K562 (cell line): ENCODE data around the gene CFD. TPM values are rescaled to one million over a fixed set of nuclear protein-coding genes. Genes with fewer than 3 reads are reported as not detected.
A peak's percentile ranks its signal among the peaks of the same experiment; 100 is the strongest.

Experiments
- ATAC-seq: fragments of 200-7000 bp; cut with Tn5 transposase; 3 replicates; pipeline ENCODE4 v1.9.1; 2020; ENCODE audit warnings: moderate library complexity
- BruUV-seq: library from RNA; stranded (reverse); fragments of 400-500 nt; replicated peaks from 2 replicates; lab custom pipeline; 2021; lab: Mats Ljungman, UMichigan
- CTCF ChIA-PET: fragments of 300-600 bp; formaldehyde crosslinking; extraction: SDS; loops from one replicate; lab custom pipeline; 2021; ENCODE audit warnings: low intra/inter-chr PET ratio; lab: Yijun Ruan, JAX
- POLR2A ChIA-PET: fragments of 300-600, 350-650 bp; sonication (Branson Sonifier 250); formaldehyde crosslinking; extraction: SDS; loops from one replicate; lab custom pipeline; 2021; ENCODE audit warnings: antibody characterized with exemption, inconsistent platforms; lab: Yijun Ruan, JAX
- DNase-seq, 4 experiments: peaks; one replicate each; pipeline versions ENCODE4 v3.0.0 to v3.0.0-alpha.2; 2011 to 2018; ENCODE audit warnings: low spot score in 3 of 4, mixed read lengths in 3 of 4; ENCODE audit errors: extremely low read depth in 1 of 4
- FAIRE-seq: peaks from 2 replicates; lab custom pipeline; 2011; peaks lifted over from hg19 to GRCh38; lab: Jason Lieb, UNC
- H2AFZ ChIP-seq: 2 replicates; pipeline ENCODE4 v1.6.0; 2011; ENCODE audit warnings: low read depth, low read length, control low read depth, inconsistent platforms
- H3K27ac ChIP-seq: fragments of 200-600 bp; 3 replicates; pipeline ENCODE4 v1.8.0; 2011; ENCODE audit warnings: low read depth, mild to moderate bottlenecking, control low read depth, inconsistent platforms, low read length, moderate library complexity, mixed read lengths; ENCODE audit errors: extremely low read depth
- H3K27me3 ChIP-seq, 2 experiments: fragments of 300-600 bp in 1 of 2; 2 replicates in 1 of 2; 3 replicates in 1 of 2; pipeline versions ENCODE4 v1.6.0 to v1.8.0; 2011; ENCODE audit warnings: inconsistent platforms in 2 of 2, low read length in 2 of 2, mild to moderate bottlenecking in 1 of 2, mixed read lengths in 1 of 2, moderate library complexity in 1 of 2; ENCODE audit not compliant: control insufficient read depth in 2 of 2, insufficient read depth in 2 of 2
- H3K36me3 ChIP-seq: fragments of 300-600 bp; 3 replicates; pipeline ENCODE4 v1.8.0; 2011; ENCODE audit warnings: mild to moderate bottlenecking, low read length, inconsistent platforms; ENCODE audit not compliant: control insufficient read depth, insufficient read depth
- H3K4me1 ChIP-seq, 2 experiments: fragments of 200-600 bp in 1 of 2; replicated peaks in 1 of 2; 2 replicates in 1 of 2; 3 replicates in 1 of 2; pipeline versions ENCODE4 v1.5.1 to v1.8.0; 2011; ENCODE audit warnings: inconsistent platforms in 2 of 2, low read length in 2 of 2, mild to moderate bottlenecking in 1 of 2, mixed read lengths in 1 of 2, moderate library complexity in 1 of 2; ENCODE audit not compliant: control insufficient read depth in 2 of 2, insufficient read depth in 2 of 2
- H3K4me2 ChIP-seq: 2 replicates; pipeline ENCODE4 v1.6.1; 2011; ENCODE audit warnings: low read length, control low read depth, inconsistent platforms, mixed read lengths; ENCODE audit not compliant: insufficient read depth
- H3K4me3 ChIP-seq: fragments of 200-600 bp; sonication (generic), shearing (Covaris generic); 2 replicates; pipeline ENCODE4 v1.5.1; 2016; ENCODE audit warnings: control low read depth, inconsistent platforms
- H3K79me2 ChIP-seq: fragments of 200-600 bp; 3 replicates; pipeline ENCODE4 v1.8.0; 2011; ENCODE audit warnings: low read length, inconsistent platforms; ENCODE audit not compliant: control insufficient read depth, insufficient read depth
- H3K9ac ChIP-seq, 2 experiments: 2 replicates each; pipeline versions ENCODE4 v1.6.0 to v1.6.1; 2011; ENCODE audit warnings: low read depth in 2 of 2, low read length in 2 of 2, control low read depth in 1 of 2, inconsistent platforms in 1 of 2, mild to moderate bottlenecking in 1 of 2, mixed read lengths in 1 of 2; ENCODE audit not compliant: insufficient read depth in 1 of 2
- H3K9me1 ChIP-seq: one replicate; pipeline ENCODE4 v1.6.0; 2011; ENCODE audit warnings: inconsistent platforms, mild to moderate bottlenecking, low read length, moderate library complexity; ENCODE audit not compliant: control insufficient read depth, insufficient read depth
- H3K9me3 ChIP-seq: replicated peaks from 2 replicates; pipeline ENCODE4 v1.5.1; 2011; ENCODE audit warnings: low read depth, low read length, inconsistent platforms; ENCODE audit not compliant: control insufficient read depth, insufficient read depth
- H4K20me1 ChIP-seq: replicated peaks from 2 replicates; pipeline ENCODE4 v1.6.1; 2011; ENCODE audit warnings: low read length, inconsistent platforms, mixed read lengths; ENCODE audit not compliant: control insufficient read depth, insufficient read depth
- ASH1L ChIP-seq: fragments of 450-650 bp; IDR thresholded peaks from 2 replicates; pipeline ENCODE4 v1.6.1; 2018; ENCODE audit warnings: borderline replicate concordance, mild to moderate bottlenecking, low read depth; ENCODE audit not compliant: partially characterized antibody
- ATF7 ChIP-seq: fragments of 450-650 bp; IDR thresholded peaks from 2 replicates; pipeline ENCODE4 v1.7.1; 2014; ENCODE audit warnings: mild to moderate bottlenecking, moderate library complexity
- GATAD2A ChIP-seq: fragments of 450-650 bp; IDR thresholded peaks from 2 replicates; pipeline ENCODE4 v1.6.1; 2017
- KDM1A ChIP-seq, 2 experiments: fragments of 450-650 bp; IDR thresholded peaks; 2 replicates each; pipeline ENCODE4 v1.6.1; 2016; ENCODE audit warnings: mild to moderate bottlenecking in 2 of 2
- PCBP1 ChIP-seq: fragments of 200-400 bp; formaldehyde crosslinking; IDR thresholded peaks from 2 replicates; pipeline ENCODE4 v1.6.1; 2018; ENCODE audit warnings: mild to moderate bottlenecking, low read depth, low read length; ENCODE audit not compliant: poor library complexity, severe bottlenecking
- TAL1 ChIP-seq: fragments of 450-650 bp; IDR thresholded peaks from 2 replicates; pipeline ENCODE4 v1.6.1; 2016; ENCODE audit warnings: mild to moderate bottlenecking
- TRIM28 ChIP-seq: fragments of 450-650 bp; IDR thresholded peaks from 2 replicates; pipeline ENCODE4 v1.6.1; 2017
- XRCC4 ChIP-seq: IDR thresholded peaks from one replicate; pipeline ENCODE4 v1.6.1; 2011; ENCODE audit not compliant: insufficient read depth, insufficient read length; ENCODE audit errors: extremely low read depth
- ZNF76 ChIP-seq: fragments of 250-450 bp; sonication (Bioruptor Pico); IDR thresholded peaks from 2 replicates; pipeline ENCODE4 v1.4.0; 2020; ENCODE audit warnings: mild to moderate bottlenecking, moderate library complexity, borderline replicate concordance
- WGBS: fragments of 100-300 bp; shearing (Covaris generic); methylation state at CpG from one replicate; pipeline ENCODE4 v1.1.6; 2016; ENCODE audit warnings: low coverage, mixed read lengths; ENCODE audit not compliant: insufficient coverage; ENCODE audit errors: missing lambda C conversion rate; 5-methylcytosine and 5-hydroxymethylcytosine counted together
- in situ Hi-C: fragments of 300-500 bp; cut with MboI; formaldehyde crosslinking; loops from 4 replicates; pipeline ENCODE4 v1.15.0; 2018; ENCODE audit warnings: inconsistent platforms, mixed read lengths
- intact Hi-C: fragments of 100-400 bp; cut with micrococcal nuclease; formaldehyde crosslinking; loops from 2 replicates; pipeline ENCODE4 v1.14.2; 2022
- polyA plus RNA-seq, 8 experiments: library from polyadenylated mRNA; depleted of rRNA in 4 of 8; stranded (reverse) in 5 of 8; unstranded in 3 of 8; fragments of >200 nt; fragmentation: Nextera tagmentation in 2 of 8; fragmentation: Illumina TruSeq in 1 of 8; extraction: Ambion mirVana in 2 of 8; extraction: Trizol in 1 of 8; gene quantifications; 2 replicates each; pipeline versions ENCODE4 v1.2.1 to v1.2.3, GENCODE V29; 2011 to 2014; ENCODE audit warnings: inconsistent platforms in 1 of 8, missing spikeins in 1 of 8
- total RNA-seq, 7 experiments: library from RNA; depleted of rRNA in 6 of 7; stranded (reverse); fragments of >200 nt in 6 of 7; fragmentation: Illumina TruSeq in 2 of 7; extraction: Trizol in 2 of 7; gene quantifications; 2 replicates each; pipeline versions ENCODE4 v1.2.1 to v1.2.3, GENCODE V29; 2011 to 2021; ENCODE audit warnings: low replicate concordance in 1 of 7
- TF ChIP-seq, protein P1 (sequence below): IDR thresholded peaks from 2 replicates; pipeline ENCODE4 v1.6.1; 2011; ENCODE audit warnings: borderline replicate concordance, low read depth, mild to moderate bottlenecking, moderate library complexity, low read length; ENCODE audit not compliant: insufficient read depth, poor library complexity, severe bottlenecking
- TF ChIP-seq, protein P2 (sequence below): fragments of 450-650 bp; IDR thresholded peaks from 2 replicates; pipeline ENCODE4 v1.6.1; 2016; ENCODE audit warnings: missing biosample characterization, missing genetic modification characterization
- TF ChIP-seq, protein P3 (sequence below): sonication (generic); formaldehyde crosslinking; IDR thresholded peaks from 2 replicates; pipeline ENCODE4 v1.8.0; 2022; ENCODE audit warnings: missing genetic modification reagents, mild to moderate bottlenecking, borderline replicate concordance
- TF ChIP-seq, protein P4 (sequence below): sonication (generic); formaldehyde crosslinking; IDR thresholded peaks from 2 replicates; pipeline ENCODE4 v1.8.0; 2022; ENCODE audit warnings: missing genetic modification reagents, mild to moderate bottlenecking, moderate library complexity, borderline replicate concordance
- TF ChIP-seq, protein P5 (sequence below): sonication (generic); formaldehyde crosslinking; IDR thresholded peaks from 2 replicates; pipeline ENCODE4 v1.8.0; 2023; ENCODE audit warnings: mild to moderate bottlenecking, missing genetic modification reagents

CFD gene
- total and polyA plus RNA-seq, 9 of the 15 experiments (the other 6 are each of a cell fraction or from before 2014, with no cell fraction given) = 0.52 to 59.4 (median 7.6) TPM

DNA sequence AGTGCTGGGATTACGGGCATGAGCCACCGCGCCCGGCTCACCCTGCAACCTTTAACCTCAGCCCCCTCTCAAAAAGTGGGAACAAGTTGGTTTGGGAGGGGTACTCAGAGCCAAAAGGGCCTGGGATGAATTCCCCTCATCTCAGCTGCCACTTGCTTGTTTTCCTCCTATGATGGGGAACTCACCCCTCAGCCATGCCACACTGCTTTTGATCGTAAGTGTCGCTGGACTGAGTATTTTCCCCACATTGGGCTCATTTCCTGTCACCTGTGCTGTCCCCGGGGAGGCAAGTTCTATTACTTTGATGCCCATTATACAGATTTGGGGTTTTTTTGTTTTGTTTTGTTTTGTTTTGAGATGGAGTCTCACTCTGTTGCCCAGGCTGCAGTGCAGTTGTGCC, 47.0 kb downstream of the CFD start (continued):
- TF ChIP-seq, protein P1, sequence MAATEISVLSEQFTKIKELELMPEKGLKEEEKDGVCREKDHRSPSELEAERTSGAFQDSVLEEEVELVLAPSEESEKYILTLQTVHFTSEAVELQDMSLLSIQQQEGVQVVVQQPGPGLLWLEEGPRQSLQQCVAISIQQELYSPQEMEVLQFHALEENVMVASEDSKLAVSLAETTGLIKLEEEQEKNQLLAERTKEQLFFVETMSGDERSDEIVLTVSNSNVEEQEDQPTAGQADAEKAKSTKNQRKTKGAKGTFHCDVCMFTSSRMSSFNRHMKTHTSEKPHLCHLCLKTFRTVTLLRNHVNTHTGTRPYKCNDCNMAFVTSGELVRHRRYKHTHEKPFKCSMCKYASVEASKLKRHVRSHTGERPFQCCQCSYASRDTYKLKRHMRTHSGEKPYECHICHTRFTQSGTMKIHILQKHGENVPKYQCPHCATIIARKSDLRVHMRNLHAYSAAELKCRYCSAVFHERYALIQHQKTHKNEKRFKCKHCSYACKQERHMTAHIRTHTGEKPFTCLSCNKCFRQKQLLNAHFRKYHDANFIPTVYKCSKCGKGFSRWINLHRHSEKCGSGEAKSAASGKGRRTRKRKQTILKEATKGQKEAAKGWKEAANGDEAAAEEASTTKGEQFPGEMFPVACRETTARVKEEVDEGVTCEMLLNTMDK = no peak
- TF ChIP-seq KDM1A (IDR thresholded peaks at IDR 0.05) = peak in 1 of 2 experiments; percentile 30; a peak in 1 of 4 replicates

DNA sequence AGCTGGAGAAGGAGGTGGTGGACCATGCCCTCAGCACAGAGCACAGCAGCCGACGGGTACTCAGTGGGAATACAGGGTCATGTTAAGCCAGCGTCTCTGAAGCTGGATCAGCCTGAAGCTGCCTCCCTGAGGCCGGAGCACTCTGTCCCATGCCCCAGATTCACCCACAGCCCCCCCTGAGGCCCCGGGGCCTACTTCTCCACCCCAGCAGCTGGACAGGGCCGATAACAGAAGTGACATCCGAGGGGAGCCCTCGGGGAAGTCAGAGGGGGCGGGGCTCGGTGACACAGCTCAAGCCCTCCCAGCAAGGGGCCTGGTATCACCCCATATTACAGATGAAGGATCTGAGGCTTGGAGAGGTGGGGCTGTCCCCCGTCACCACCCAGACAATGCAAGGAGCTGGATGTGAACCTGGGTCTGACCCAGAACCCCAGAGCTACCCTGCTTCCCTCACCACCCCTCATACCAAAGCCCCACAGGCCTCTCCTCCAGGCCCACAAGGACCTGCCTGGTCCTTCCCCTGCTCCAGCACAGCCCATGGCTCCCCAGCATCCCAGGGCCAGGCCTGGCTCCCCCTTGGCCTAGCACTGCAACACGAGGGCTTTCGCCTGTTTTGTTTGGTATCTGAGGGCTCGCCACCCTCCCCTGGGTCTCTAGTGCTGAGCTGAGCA, 47.9 kb downstream of the CFD start:
- FAIRE-seq (peak; percentile 98), ATAC-seq (peak; percentile 82), DNase-seq (peak; percentile 79 to 99 (median 89))
- H3K4me2 ChIP-seq = peak overlapping the region; percentile 88
- intact Hi-C loops = loop anchor here (2.0 kb wide), 1 partner anchor 15 kb away; the partner anchor contains the start of genes MED16 and RNU6-9
- ChIA-PET CTCF (no interaction called here), POLR2A (interaction anchor here (0.5 to 2.9 kb wide), 16 partner anchors 9 to 919 kb away, joined by 3 to 21 read pairs (median 4); partner anchors contain the start of genes CIRBP, MED16 and RNU6-9)
- peaks cover 96% of the 10 kb centered on the region for H3K79me2 ChIP-seq
- H3K27me3 ChIP-seq = no peaks in the 10 kb centered on the region
- H3K4me3 ChIP-seq = peak overlapping the region; percentile 18
- peaks cover 8% of the 10 kb centered on the region for H4K20me1 ChIP-seq
- H2AFZ ChIP-seq = no peak overlapping the region
- in situ Hi-C loops = no loop called here
- peak overlapping the region; percentile 95 for H3K27ac ChIP-seq
- peak overlapping the region; percentile 65 to 89 for H3K9ac ChIP-seq
- BruUV-seq = no TSS peak
- 5% methylated on average over 14 of the region's 14 CpGs for WGBS
- peaks cover 43 to 83% of the 10 kb centered on the region in 2 experiments for H3K4me1 ChIP-seq
- no peaks in the 10 kb centered on the region for H3K9me3 ChIP-seq
- no peaks in the 10 kb centered on the region for H3K9me1 ChIP-seq
- H3K36me3 ChIP-seq = peaks cover 44% of the 10 kb centered on the region; the same call in 2 of the 3 replicates
- TF ChIP-seq ASH1L (no peak), ZNF76 (CRISPR knock-in tag) (peak; percentile 75; the same call in 1 of the 2 replicates), TRIM28 (no peak), GATAD2A (peak; percentile 66; the same call in 1 of the 2 replicates), XRCC4 (no peak), ATF7 (peak; percentile 86), PCBP1 (peak; percentile 50), TAL1 (peak; percentile 94)
- TF ChIP-seq, protein P2, sequence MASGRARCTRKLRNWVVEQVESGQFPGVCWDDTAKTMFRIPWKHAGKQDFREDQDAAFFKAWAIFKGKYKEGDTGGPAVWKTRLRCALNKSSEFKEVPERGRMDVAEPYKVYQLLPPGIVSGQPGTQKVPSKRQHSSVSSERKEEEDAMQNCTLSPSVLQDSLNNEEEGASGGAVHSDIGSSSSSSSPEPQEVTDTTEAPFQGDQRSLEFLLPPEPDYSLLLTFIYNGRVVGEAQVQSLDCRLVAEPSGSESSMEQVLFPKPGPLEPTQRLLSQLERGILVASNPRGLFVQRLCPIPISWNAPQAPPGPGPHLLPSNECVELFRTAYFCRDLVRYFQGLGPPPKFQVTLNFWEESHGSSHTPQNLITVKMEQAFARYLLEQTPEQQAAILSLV = no peak
- TF ChIP-seq, protein P3, sequence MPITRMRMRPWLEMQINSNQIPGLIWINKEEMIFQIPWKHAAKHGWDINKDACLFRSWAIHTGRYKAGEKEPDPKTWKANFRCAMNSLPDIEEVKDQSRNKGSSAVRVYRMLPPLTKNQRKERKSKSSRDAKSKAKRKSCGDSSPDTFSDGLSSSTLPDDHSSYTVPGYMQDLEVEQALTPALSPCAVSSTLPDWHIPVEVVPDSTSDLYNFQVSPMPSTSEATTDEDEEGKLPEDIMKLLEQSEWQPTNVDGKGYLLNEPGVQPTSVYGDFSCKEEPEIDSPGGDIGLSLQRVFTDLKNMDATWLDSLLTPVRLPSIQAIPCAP = no peak
- TF ChIP-seq, protein P4, sequence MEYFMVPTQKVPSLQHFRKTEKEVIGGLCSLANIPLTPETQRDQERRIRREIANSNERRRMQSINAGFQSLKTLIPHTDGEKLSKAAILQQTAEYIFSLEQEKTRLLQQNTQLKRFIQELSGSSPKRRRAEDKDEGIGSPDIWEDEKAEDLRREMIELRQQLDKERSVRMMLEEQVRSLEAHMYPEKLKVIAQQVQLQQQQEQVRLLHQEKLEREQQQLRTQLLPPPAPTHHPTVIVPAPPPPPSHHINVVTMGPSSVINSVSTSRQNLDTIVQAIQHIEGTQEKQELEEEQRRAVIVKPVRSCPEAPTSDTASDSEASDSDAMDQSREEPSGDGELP (CRISPR knock-in tag) = peak; percentile 99
- TF ChIP-seq, protein P5, sequence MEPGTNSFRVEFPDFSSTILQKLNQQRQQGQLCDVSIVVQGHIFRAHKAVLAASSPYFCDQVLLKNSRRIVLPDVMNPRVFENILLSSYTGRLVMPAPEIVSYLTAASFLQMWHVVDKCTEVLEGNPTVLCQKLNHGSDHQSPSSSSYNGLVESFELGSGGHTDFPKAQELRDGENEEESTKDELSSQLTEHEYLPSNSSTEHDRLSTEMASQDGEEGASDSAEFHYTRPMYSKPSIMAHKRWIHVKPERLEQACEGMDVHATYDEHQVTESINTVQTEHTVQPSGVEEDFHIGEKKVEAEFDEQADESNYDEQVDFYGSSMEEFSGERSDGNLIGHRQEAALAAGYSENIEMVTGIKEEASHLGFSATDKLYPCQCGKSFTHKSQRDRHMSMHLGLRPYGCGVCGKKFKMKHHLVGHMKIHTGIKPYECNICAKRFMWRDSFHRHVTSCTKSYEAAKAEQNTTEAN (CRISPR knock-in tag) = no peak
